ENCODE results near the gene COX6B2.
A peak's percentile ranks its signal among the peaks of the same experiment; 100 is the strongest.

- TF ChIP-seq POLR2A (IDR thresholded peaks at IDR 0.05; ENCODE audit: low read length) (peak; percentile 56), MAX (IDR thresholded peaks at IDR 0.05) (peak; percentile 66), BCL3 (IDR thresholded peaks at IDR 0.05) (0 out of 3 replicates have a peak, but pooled peaks have one; percentile 28), RFX5 (IDR thresholded peaks at IDR 0.05) (no peak), CTCF (IDR thresholded peaks at IDR 0.05) (peak; percentile 99), HMGXB4 (CRISPR knock-in tag; IDR thresholded peaks at IDR 0.05; ENCODE audit: borderline replicate concordance) (no peak)
These were observed 52.8 kb downstream of the COX6B2 start for GRCh38 chr19:55301459-55302317.
